GM13977 (cell line): ENCODE data around the gene DYNLT2B.

Experiments
- DNase-seq: peaks from one replicate; pipeline ENCODE4 v3.0.0; 2012; ENCODE audit warnings: low spot score
- in situ Hi-C: fragments of 300-500 bp; cut with MboI; formaldehyde crosslinking; loops from one replicate; pipeline ENCODE4 v1.12.0; 2022; ENCODE audit warnings: low sequenced_read_pairs, low pct_unique_long_range_greater_than_20kb, mixed read lengths, inconsistent platforms; ENCODE audit not compliant: unreplicated experiment
- TF ChIP-seq, protein P1 (sequence below): IDR thresholded peaks from 2 replicates; pipeline ENCODE4 v1.5.1; 2012; ENCODE audit warnings: mild to moderate bottlenecking, control low read depth; ENCODE audit not compliant: insufficient read depth; ENCODE audit errors: extremely low read depth, missing control alignments

Gene DYNLT2B

DNA sequence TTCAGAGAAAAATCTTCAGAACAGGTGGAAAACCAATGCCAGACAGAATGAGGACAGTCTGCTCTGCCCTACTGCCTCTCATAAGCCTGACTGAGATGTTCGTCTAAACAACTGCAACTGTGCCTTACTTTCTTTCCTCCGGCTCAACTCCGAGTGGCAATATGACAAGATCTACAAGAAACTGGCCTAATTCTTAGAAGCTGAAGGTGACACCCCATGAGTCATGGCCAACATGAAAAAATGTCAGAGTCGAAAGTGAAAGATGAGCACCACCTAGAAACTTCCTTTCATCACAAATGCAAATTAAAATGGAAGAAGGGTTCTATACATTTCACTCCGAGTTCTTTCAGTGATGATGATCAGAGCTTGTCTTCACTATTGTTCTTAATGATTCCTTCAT, 43.5 kb downstream of the DYNLT2B start:
- peak; percentile 83 for DNase-seq
- in situ Hi-C loops = loop anchor here (25.0 kb wide), 1 partner anchor 213 kb away; no protein-coding TSS in a partner anchor
- TF ChIP-seq, protein P1, sequence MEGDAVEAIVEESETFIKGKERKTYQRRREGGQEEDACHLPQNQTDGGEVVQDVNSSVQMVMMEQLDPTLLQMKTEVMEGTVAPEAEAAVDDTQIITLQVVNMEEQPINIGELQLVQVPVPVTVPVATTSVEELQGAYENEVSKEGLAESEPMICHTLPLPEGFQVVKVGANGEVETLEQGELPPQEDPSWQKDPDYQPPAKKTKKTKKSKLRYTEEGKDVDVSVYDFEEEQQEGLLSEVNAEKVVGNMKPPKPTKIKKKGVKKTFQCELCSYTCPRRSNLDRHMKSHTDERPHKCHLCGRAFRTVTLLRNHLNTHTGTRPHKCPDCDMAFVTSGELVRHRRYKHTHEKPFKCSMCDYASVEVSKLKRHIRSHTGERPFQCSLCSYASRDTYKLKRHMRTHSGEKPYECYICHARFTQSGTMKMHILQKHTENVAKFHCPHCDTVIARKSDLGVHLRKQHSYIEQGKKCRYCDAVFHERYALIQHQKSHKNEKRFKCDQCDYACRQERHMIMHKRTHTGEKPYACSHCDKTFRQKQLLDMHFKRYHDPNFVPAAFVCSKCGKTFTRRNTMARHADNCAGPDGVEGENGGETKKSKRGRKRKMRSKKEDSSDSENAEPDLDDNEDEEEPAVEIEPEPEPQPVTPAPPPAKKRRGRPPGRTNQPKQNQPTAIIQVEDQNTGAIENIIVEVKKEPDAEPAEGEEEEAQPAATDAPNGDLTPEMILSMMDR = no peak

DNA sequence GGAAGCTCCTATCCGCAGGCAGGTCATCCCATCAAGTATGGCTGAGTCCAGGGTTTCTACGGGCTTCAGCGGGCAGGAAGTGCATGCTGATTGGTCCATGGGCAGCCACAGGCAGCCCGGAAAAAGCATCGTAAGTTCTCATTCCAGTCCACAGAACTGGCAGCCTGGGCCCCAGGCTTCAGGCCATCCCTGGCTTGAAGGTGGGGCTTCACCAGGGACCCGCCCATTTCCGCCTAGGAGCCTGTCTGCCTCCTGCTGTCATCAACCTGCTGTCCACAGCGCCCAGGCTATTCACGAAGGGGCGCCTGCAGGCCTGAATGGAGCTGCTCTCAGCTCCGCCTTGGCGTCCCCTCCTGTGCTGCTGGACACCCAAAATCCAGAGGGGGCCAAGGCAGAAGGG, 44.4 kb downstream of the DYNLT2B start:
- in situ Hi-C loops = loop anchor here (25.0 kb wide), 1 partner anchor 214 kb away; no protein-coding TSS in a partner anchor
- DNase-seq = no peak
- TF ChIP-seq, protein P1 = no peak

DNA sequence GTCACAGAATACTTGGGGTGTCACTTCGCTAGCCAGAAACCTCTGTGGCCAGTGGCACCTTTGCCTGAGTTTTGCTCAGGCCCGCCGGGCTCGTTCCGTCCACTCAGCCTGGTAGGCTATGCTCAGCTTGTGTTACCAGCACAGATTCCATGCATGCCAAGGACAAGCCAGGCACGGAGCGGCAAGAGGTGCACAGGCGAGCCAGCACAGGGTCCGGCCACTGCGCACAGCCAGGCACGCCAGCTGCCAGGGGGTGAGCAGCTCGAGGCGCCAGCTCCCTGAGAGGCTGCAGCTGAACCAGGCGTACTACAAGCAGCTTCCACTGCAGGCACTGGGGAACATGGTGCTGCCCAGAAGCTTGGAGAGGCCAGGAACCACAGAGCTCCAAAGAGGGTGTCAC, 45.2 kb downstream of the DYNLT2B start:
- TF ChIP-seq, protein P1 = no peak
- in situ Hi-C loops = loop anchor here (25.0 kb wide), 1 partner anchor 214 kb away; no protein-coding TSS in a partner anchor
- DNase-seq = no peak

DNA sequence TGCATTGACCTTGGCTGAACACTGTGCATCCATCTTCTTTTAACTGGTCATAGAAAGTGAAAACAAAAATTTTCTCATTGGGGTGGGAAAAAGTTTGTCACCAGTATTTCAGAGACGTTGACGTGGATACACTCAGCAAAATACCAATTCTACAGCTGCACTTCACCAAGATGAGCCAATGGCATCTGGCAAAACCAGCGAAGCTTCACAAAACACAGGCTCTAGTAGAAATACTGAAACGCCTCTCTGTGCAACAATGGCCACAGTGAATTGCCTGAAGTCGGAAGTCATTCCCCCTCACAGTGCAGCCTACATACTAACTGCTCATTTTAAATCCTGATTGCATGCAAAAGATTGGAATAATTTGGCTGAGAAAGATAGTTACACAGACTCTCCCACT, 47.5 kb downstream of the DYNLT2B start:
- TF ChIP-seq, protein P1 = no peak
- no peak for DNase-seq
- in situ Hi-C loops = loop anchor here (25.0 kb wide), 1 partner anchor 217 kb away; no protein-coding TSS in a partner anchor

DNA sequence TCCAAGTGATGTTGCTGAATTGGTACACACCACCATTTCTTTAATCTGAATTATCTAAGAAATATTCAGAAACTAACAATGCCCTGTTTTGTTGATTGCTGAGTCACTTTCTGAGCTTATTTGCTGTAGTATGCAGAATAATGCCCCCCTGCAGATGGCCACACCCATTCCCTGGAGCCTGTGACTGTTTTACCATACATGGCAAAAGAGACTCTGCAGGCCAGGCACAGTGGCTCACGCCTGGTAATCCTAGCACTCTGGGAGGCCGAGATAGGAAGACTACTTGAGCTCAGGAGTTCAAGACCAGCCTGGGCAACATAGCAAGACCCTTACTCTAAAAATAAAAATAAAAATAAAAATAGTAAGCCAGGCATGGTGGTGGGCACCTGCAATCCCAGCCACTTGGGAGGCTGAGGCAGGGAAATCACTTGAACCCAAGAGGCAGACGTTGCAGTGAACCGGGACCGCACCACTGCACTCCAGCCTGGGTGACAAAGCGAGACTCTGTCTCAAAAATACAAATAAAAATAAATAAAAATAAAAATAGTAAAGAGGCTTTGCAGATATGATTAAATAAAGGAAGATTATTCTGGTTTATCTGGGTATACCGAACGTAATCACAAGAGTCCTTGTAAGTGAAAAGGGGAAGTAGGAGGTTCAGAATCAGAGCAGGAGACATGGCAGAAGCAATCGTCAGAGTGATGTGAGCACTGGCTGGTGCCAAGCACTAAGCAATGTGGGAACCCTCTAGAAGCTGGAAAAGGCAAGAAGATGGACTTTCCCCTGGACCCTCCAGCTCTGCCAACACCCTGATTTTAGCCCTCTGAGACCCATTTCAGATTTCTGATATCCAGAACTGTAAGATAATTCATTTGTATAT, 49.5 kb downstream of the DYNLT2B start:
- no peak for DNase-seq
- in situ Hi-C loops = loop anchor here (25.0 kb wide), 1 partner anchor 219 kb away; no protein-coding TSS in a partner anchor
- TF ChIP-seq, protein P1 = no peak

DNA sequence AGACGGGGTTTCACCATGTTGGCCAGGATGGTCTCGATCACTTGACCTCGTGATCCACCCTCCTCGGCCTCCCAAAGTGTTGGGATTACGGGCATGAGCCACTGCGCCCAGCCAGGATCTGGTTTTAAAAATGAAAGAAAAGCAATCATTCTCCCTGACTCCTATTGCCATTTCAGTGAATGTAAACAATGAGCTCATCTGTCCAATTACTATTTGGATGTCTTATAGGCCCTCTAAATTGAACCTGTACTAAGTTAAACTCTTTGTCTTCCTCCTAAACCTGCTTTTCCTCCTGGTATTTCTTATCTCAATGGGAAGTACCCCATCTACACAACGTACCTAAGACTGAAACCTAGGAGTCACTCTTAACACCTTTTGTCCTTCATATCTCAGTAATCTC, 54.2 kb downstream of the DYNLT2B start:
- in situ Hi-C loops = loop anchor here (25.0 kb wide), 1 partner anchor 223 kb away; no protein-coding TSS in a partner anchor
- DNase-seq = no peak
- TF ChIP-seq, protein P1 = no peak
